ENCODE measurements around the gene TMOD1. TPM values are rescaled to one million over a fixed set of nuclear protein-coding genes. Genes with fewer than 3 reads are reported as not detected.
A peak's percentile ranks its signal among the peaks of the same experiment; 100 is the strongest.

The TMOD1 gene
- total and polyA plus RNA-seq, 9 of the 15 experiments (the other 6 are each of a cell fraction or from before 2014, with no cell fraction given), result 7.1 to 41.2 (median 14.2) TPM

DNA sequence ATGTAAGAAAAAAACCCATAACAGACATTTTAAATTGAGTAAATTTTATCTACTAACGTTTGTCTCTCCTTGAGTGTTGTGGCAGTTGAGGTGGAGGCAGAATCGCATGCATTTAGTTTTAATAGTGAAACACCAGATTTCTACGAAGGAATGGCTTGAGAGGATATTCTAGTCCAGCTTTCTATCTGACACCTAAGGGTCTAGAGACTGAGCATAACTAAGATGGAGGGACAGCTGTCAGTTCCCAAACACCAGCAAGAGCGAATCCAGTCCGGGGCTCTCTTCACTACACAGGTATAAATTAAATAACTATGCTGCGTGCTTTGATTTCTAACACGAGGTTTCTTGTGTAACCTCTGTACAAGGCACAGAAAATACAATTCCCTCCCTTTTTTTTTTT, 133.6 kb downstream of the TMOD1 start (continued):
- TF ChIP-seq, protein P1, sequence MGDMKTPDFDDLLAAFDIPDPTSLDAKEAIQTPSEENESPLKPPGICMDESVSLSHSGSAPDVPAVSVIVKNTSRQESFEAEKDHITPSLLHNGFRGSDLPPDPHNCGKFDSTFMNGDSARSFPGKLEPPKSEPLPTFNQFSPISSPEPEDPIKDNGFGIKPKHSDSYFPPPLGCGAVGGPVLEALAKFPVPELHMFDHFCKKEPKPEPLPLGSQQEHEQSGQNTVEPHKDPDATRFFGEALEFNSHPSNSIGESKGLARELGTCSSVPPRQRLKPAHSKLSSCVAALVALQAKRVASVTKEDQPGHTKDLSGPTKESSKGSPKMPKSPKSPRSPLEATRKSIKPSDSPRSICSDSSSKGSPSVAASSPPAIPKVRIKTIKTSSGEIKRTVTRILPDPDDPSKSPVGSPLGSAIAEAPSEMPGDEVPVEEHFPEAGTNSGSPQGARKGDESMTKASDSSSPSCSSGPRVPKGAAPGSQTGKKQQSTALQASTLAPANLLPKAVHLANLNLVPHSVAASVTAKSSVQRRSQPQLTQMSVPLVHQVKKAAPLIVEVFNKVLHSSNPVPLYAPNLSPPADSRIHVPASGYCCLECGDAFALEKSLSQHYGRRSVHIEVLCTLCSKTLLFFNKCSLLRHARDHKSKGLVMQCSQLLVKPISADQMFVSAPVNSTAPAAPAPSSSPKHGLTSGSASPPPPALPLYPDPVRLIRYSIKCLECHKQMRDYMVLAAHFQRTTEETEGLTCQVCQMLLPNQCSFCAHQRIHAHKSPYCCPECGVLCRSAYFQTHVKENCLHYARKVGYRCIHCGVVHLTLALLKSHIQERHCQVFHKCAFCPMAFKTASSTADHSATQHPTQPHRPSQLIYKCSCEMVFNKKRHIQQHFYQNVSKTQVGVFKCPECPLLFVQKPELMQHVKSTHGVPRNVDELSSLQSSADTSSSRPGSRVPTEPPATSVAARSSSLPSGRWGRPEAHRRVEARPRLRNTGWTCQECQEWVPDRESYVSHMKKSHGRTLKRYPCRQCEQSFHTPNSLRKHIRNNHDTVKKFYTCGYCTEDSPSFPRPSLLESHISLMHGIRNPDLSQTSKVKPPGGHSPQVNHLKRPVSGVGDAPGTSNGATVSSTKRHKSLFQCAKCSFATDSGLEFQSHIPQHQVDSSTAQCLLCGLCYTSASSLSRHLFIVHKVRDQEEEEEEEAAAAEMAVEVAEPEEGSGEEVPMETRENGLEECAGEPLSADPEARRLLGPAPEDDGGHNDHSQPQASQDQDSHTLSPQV (IDR thresholded peaks at IDR 0.05), result peak; percentile 90
- 0 out of 2 replicates have a peak, but pooled peaks have one; percentile 38 for TF ChIP-seq ZNF589 (CRISPR knock-in tag; IDR thresholded peaks at IDR 0.05; ENCODE audit: low read depth)
- peak; percentile 61; the same call in 1 of the 2 replicates for TF ChIP-seq DMBX1 (CRISPR knock-in tag; IDR thresholded peaks at IDR 0.05; ENCODE audit: borderline replicate concordance)
- TF ChIP-seq ZNF239 (CRISPR knock-in tag; IDR thresholded peaks at IDR 0.05), result no peak
- TF ChIP-seq ZNF766 (CRISPR knock-in tag; conservative IDR thresholded peaks at IDR 0.05), result peak; percentile 50; the same call in 1 of the 2 replicates
- 0 out of 2 replicates have a peak, but pooled peaks have one; percentile 28 for TF ChIP-seq ZNF644 (tag; IDR thresholded peaks at IDR 0.05; ENCODE audit: low read depth)
- TF ChIP-seq NR2C1 (IDR thresholded peaks at IDR 0.05), result no peak
- 0 out of 2 replicates have a peak, but pooled peaks have one; percentile 27 for TF ChIP-seq NR2C1 (tag; IDR thresholded peaks at IDR 0.05)
- TF ChIP-seq, protein P2, sequence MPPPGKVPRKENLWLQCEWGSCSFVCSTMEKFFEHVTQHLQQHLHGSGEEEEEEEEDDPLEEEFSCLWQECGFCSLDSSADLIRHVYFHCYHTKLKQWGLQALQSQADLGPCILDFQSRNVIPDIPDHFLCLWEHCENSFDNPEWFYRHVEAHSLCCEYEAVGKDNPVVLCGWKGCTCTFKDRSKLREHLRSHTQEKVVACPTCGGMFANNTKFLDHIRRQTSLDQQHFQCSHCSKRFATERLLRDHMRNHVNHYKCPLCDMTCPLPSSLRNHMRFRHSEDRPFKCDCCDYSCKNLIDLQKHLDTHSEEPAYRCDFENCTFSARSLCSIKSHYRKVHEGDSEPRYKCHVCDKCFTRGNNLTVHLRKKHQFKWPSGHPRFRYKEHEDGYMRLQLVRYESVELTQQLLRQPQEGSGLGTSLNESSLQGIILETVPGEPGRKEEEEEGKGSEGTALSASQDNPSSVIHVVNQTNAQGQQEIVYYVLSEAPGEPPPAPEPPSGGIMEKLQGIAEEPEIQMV (tag; conservative IDR thresholded peaks at IDR 0.05; ENCODE audit: low read depth), result 0 out of 2 replicates have a peak, but pooled peaks have one; percentile 62
- peak; percentile 47 for TF ChIP-seq RBBP5 (IDR thresholded peaks at IDR 0.05; ENCODE audit: borderline replicate concordance, insufficient read depth, low read length, poor library complexity, severe bottlenecking)
- peak; percentile 18 for TF ChIP-seq SAP30 (IDR thresholded peaks at IDR 0.05; ENCODE audit: borderline replicate concordance, insufficient read depth, low read depth, low read length, poor library complexity, severe bottlenecking)
- TF ChIP-seq, protein P3, sequence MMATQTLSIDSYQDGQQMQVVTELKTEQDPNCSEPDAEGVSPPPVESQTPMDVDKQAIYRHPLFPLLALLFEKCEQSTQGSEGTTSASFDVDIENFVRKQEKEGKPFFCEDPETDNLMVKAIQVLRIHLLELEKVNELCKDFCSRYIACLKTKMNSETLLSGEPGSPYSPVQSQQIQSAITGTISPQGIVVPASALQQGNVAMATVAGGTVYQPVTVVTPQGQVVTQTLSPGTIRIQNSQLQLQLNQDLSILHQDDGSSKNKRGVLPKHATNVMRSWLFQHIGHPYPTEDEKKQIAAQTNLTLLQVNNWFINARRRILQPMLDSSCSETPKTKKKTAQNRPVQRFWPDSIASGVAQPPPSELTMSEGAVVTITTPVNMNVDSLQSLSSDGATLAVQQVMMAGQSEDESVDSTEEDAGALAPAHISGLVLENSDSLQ (IDR thresholded peaks at IDR 0.05), result peak; percentile 37; the same call in 1 of the 2 replicates
- TF ChIP-seq, protein P4, sequence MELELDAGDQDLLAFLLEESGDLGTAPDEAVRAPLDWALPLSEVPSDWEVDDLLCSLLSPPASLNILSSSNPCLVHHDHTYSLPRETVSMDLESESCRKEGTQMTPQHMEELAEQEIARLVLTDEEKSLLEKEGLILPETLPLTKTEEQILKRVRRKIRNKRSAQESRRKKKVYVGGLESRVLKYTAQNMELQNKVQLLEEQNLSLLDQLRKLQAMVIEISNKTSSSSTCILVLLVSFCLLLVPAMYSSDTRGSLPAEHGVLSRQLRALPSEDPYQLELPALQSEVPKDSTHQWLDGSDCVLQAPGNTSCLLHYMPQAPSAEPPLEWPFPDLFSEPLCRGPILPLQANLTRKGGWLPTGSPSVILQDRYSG (tag; conservative IDR thresholded peaks at IDR 0.05; ENCODE audit: low read depth), result 0 out of 2 replicates have a peak, but pooled peaks have one; percentile 26
- 0 out of 4 replicates have a peak, but pooled peaks of 1 of the 2 experiments have one; percentile 11 for TF ChIP-seq TEAD1 (CRISPR knock-in tag; IDR thresholded peaks at IDR 0.05)
- TF ChIP-seq, protein P5, sequence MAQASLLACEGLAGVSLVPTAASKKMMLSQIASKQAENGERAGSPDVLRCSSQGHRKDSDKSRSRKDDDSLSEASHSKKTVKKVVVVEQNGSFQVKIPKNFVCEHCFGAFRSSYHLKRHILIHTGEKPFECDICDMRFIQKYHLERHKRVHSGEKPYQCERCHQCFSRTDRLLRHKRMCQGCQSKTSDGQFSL (CRISPR knock-in tag; IDR thresholded peaks at IDR 0.05), result no peak
- TF ChIP-seq, protein P5 (tag; IDR thresholded peaks at IDR 0.05), result peak in 1 of 2 experiments; percentile 64; a peak in 2 of 4 replicates
- TF ChIP-seq BACH1 (tag; IDR thresholded peaks at IDR 0.05), result 0 out of 2 replicates have a peak, but pooled peaks have one; percentile 28

Measured in K562 (cell line).